NK-92 (cell line): ENCODE measurements around the gene WNT8B.

Experiments used
- DNase-seq: peaks from one replicate; lab custom pipeline; 2025; ENCODE audit not compliant: unreplicated experiment; lab: John Stamatoyannopoulos, UW

The WNT8B gene

GRCh38 chr10:100482834-100483185 lies 20.0 kb downstream of the WNT8B start:
- no peak for DNase-seq

DNA sequence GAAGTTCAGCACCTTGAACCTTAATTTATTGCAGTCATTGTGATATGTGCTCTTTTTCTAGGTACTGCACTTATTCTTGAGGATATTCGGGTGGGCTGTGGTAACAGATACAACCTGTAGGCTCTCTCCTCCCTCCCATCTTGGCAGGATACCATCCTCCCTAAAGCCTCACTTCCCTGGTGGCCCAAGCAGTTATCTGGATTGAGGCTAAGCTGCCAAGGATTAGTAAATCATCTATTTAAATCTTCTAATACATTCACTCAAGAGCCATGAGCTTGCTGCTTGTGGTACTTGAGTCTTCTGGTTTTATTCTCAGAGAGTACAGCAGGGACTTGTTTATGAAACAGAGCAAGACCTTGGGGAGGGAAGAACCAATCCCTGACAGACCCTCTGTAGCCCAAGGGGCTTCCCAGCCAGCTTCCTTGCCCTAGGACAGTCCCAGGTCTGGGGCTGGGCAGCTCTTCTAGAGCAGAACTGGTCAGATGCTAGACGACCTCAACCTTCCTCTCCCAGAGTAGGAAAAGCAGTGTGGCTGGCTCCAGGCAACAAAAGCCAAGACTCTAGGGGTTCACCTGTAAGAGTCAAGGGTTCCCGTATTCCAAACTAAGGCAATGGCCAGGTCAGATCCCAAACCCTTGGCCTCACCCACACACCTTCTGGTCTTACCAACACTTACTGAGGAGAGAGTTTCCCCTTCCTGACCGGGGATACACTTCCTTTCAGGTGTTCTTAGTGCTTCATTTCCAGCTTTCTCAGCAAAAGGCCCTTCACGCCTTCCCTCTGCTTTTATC lies 21.3 kb downstream of the WNT8B start:
- no peak for DNase-seq

GRCh38 chr10:100485366-100485765 lies 22.6 kb downstream of the WNT8B start:
- no peak for DNase-seq

- DNase-seq = no peak
Measured at GRCh38 chr10:100485801-100486495, 23.1 kb downstream of the WNT8B start.

DNA sequence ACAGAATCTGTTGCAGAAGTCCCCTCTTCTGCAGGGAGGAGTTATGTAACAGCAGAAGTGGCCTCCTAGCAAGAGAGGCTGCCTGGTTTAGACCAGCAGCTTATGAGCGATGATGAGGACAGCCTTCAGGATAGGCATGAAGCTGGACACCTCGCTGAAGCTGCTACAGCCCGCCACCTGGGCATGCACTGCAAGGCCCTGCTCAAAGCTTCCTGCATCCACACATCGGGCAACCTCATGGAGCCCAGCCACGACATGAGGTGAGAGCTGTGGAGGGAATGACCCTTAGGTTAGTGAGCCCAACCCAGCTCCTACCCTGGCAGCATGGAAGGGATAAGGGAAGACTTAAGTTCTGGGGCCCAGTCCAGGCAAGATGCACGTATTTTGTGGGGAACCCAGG lies 24.7 kb downstream of the WNT8B start:
- DNase-seq = no peak

- DNase-seq = no peak
Measured at GRCh38 chr10:100489396-100489795, 26.6 kb downstream of the WNT8B start.

DNA sequence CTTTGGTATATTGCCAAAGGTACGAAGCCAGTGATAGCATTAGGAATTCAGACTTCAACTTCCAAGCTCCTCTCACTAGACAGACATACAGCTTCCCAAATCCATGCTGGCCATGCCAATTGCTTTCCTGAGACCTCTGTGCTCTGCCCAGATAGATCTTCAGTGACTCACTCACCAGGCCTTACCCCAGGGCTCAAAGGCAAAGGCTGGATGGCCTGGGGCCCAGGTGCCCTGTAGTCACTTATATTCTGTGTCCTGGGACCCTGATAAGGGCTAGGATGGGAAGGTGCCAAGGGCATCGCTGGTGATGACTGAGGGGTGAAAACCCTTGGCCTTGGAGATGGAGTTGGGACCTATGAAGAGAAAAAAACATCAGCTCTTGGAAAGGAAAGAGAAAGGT lies 27.7 kb downstream of the WNT8B start:
- DNase-seq = no peak

DNA sequence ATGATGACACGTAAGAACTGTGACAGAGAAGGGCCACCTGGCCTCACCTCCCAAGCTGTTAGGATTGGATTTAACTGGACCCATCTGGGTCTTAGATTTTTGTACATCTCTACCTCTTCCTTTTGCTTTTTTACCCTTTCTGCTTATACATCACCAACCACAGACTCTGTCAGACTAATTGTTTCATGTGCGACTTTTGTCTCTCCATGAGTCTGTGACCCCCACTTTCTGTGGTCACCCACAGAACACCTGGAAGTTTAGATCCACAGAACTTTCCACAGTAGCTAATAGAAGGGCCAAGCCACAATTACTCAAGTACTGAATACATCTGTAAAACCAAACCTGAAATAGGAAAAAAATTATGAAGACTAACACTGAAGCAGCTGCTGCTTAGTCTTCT lies 33.8 kb downstream of the WNT8B start:
- DNase-seq = no peak

DNA sequence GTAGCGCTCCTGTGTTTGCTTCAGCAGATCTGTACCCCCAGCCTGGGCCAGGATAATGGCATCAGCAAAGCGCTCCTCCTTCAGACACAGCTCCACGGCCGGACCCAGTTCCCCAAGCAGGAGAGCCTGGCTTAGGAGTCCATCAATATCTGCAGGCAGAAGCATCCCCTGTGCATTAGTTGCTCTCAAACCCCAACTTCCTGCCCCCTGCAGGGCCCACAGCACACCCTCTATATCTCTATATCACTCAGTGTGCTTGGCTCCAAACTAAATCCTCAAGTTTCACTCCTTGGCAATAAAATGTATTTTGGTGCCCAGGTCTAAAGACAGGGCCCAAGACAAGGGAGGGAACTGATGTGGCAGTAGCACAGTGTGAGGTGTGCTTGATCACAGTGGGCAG lies 35.2 kb downstream of the WNT8B start:
- DNase-seq = no peak

- DNase-seq = no peak
Measured at GRCh38 chr10:100501423-100501822, 38.6 kb downstream of the WNT8B start.

DNA sequence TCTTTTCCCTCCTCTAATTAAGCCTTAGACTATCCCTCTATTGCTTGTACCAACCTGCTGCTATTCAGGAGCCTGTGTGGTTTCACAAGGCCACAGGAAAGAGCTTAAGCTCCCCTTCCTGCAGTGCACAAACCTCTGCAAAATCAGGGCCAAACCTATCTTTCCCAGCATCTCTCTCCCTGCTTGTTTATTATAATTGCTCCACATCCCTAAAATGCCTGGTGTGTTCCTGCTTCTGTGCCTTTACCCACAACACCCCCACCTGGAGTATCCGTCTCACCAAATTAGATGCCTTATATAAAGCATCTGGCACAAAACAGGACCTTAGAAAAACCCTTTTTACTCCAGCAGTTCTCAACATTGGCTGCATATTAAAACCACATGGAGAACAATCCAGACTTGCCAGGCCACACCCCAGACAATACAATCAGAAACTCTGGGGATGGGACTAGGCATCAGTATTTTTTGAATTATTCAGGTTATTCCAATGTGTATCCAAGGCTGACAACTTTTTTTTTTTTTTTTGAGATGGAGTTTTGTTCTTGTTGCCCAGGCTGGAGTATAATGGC lies 40.2 kb downstream of the WNT8B start:
- no peak for DNase-seq

- DNase-seq = no peak
Measured at GRCh38 chr10:100504096-100504495, 41.3 kb downstream of the WNT8B start.

GRCh38 chr10:100505164-100505563 lies 42.4 kb downstream of the WNT8B start:
- DNase-seq = no peak

GRCh38 chr10:100506596-100507356 lies 44.0 kb downstream of the WNT8B start:
- no peak for DNase-seq

DNA sequence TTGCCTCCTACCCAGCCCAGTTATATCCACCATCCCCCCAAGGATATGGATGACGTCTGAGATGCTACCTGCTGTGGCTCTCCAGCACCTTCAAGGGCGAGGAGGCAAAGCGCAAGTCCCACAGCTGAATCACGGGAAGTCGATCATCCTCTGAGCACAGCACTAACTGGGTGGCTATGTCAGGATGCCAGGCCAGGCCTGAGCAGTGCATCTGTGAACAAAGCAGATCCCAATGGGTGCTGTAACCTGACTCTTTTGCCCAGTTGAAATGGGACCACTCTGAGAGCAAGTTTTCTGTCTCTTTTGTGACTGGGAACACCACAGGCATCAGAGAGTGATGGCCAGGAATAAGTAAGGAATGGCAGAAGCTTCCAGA lies 44.5 kb downstream of the WNT8B start:
- DNase-seq = no peak

- DNase-seq = no peak
Measured at GRCh38 chr10:100508266-100508665, 45.5 kb downstream of the WNT8B start.

DNA sequence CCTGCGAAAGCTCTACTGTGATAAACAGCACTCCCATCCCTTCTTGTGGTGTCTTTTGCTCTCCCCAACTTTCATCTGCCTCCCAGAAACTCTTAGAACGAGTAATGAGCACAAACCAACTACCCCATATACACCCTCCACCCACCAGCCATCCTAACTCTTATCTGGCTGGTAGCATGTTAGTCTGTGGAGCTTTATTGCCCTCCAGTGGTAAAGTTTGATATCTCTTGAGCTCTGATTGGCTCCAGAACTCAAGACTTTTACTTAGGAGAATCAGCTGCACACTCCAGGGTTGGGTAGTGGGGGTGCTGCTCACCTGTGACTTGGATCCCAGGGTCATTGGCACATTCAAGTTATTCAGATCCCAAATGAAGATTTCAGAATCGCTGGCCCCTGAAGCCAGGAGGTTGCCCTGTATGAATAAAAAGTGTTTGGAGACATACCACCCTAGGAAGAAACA lies 45.9 kb downstream of the WNT8B start:
- DNase-seq = no peak

- no peak for DNase-seq
Measured at GRCh38 chr10:100509241-100509840, 46.5 kb downstream of the WNT8B start.

DNA sequence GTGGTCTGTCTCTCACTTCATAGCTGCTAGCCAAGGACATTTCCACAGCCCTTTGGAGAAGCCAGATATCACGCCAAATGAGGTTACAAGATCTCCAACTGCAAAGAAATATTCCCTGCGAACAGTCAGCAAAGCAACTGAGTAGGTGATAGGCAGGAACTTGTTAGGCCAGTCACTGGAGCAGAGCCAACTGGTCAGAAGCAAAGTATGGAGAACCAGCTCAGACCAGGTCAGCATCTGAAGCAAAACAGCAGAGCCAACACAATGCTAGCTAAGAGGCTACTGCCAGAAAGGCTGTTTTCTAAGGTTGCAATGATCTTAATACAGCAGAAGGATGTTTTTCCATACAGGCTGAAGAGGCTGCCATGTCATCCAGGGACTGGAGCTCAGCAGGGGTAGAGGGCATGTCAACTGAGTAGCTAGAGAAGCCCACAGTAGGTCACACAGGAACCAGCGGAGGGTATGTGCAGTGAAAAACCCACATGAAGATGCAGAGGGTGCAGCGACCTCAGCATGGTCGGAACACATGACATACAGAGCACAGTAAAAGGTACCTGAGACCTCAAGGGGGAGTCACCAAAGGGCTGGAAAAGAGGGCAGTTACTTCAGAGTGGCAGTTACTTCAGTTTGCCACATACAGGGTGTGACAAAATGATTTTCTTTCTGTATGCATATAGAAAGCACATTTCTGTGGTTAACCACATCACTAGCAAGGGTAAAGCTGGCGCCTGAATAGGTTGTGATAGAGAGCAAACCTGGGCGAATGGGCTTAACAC lies 47.9 kb downstream of the WNT8B start:
- no peak for DNase-seq

DNA sequence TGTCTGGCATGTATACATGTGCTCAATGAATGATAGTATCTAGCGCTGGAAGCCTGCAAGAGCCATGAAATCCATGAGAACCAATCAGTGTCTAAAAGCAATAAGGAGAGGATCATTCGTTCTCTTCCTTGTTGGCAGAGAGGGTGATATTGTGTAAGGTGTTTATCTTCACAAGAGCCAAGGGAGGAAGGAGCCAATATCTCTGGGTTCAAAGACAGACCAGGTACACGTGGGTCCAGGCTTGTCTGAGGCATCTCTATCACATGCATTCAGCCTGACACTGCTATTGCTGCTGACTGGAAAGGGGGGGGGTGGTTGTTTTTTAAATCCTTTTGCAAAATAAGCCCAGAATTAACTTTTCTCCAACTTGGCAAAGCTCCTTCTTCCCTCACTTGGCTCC lies 52.8 kb downstream of the WNT8B start:
- DNase-seq = no peak
